ENCODE results near the gene ASCC2.

- TF ChIP-seq CTCF (conservative IDR thresholded peaks at IDR 0.05; ENCODE audit: low read depth, low read length): no peak
- no peak for TF ChIP-seq EZH2 (IDR thresholded peaks at IDR 0.05; ENCODE audit: borderline replicate concordance, low read depth, low read length, poor library complexity, severe bottlenecking)
Measured at GRCh38 chr22:29870574-29870973, 32.5 kb upstream of the ASCC2 start.
